Kidney glomerular epithelial cell (primary cell): ENCODE results near the gene FAM9C.
"Not testable (repeated sequence)": the region's sequence is repeated elsewhere in the genome, so short reads cannot be mapped to it uniquely, and the experiment has no call there.

Source experiments
- DNase-seq: peaks from one replicate; lab custom pipeline; 2025; lab: John Stamatoyannopoulos, UW

Gene FAM9C

DNA sequence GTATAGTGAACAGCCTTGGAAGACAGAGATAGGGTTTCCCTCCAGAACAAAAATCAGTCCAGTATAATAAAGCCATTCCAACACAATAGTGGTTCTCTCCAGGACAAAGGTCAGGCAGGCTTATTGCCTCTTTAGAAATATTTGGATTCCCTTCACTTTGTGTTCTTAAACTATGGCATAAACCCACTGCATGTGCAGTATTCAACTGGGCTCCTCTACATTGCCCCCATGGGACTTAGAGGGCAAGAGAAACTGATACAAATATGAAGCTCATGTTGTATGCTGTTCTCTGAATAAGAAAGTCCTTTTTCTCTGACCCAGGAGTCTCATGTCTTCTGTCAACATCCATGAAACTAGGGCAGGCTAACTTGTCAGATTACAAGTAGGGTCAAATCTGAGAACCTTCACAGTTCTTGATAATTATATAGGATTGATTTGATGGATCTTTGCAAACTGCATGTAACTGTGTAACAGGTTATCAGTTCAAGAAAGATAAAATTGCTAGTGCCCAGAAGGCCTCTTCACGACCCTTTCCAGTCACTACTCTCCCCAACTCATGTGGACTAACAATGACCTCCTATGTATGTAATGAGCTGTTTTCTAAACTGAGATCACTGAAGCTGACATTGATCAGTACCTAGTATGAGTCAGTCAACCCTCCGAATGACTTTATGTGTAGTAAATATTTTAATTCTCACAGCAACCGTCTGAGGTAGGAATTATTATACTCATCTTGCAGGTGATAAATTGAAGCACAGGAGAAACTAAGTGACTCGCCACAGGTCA, 31.9 kb upstream of the FAM9C start:
- no peak for DNase-seq

GRCh38 chrX:13074297-13075262, 30.2 kb upstream of the FAM9C start:
- no peak for DNase-seq

DNA sequence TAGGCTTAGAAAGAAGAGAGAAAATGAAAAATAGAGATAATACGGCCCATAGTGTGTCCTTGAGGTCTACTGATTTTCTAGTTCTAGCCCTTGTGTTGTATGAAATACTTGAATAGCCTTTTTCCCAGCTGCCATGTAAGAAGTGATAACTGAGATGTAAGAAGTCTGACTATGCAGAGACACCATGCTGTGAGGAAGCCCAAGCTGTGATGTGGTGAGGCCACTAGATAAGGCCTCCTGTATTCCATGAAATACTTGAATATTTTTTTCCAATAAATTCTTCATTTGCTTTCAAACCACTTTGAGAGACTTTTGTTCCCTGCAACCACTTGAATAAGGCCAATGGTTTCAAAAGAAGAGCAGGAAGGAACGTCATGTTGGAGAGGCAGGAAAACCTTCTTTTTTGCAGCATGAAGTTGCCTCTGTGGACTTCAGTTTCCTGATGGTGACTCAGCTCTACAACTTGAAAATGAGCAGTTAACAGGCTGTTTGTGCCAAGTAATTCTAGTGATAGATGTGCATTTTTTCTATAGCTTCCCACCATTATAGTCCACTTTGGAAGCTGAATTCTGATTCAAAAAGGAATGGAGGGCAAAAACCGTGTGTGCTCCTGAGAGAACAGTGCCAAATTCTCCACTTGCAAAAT, 25.5 kb upstream of the FAM9C start:
- no peak for DNase-seq

DNA sequence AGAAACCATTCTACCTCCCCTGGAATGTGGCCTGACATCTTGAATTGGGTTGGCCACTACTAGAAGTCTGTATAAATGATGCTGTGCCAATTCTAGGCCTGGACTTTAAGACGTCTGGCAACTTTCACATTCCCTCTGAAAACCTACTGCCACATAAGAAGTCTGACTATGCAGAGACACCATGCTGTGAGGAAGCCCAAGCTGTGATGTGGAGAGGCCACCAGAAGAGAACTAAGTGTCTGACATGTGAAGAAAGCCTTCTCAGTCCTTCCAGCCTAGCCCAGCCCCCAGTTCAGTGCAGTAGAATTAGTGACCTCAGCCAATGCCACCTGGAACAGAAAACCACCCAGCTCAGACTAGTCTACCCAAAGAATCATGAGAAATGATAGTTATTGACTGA, 24.2 kb upstream of the FAM9C start:
- DNase-seq: no peak

- DNase-seq: no peak
These were observed 23.4 kb upstream of the FAM9C start for GRCh38 chrX:13067773-13068172.

DNA sequence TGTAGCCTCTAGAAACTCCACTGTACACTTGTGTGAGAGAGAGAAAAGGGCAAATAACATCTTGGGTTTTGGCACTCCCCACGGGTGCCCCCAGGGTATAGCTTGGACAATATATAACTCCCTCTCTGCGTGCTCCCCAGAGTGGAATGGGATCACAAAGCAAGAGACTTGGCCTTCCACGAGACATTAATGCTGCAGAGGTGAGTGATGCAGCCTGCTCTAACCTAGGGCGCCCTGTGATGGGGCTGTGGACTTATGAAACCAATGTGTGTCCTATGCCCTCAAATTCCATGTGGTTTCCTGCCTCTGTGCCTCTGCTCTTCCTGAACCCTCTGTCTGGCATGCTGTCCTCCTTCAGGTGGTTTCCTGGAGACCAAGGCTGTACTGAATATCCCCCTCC, 22.0 kb upstream of the FAM9C start:
- DNase-seq: no peak

DNA sequence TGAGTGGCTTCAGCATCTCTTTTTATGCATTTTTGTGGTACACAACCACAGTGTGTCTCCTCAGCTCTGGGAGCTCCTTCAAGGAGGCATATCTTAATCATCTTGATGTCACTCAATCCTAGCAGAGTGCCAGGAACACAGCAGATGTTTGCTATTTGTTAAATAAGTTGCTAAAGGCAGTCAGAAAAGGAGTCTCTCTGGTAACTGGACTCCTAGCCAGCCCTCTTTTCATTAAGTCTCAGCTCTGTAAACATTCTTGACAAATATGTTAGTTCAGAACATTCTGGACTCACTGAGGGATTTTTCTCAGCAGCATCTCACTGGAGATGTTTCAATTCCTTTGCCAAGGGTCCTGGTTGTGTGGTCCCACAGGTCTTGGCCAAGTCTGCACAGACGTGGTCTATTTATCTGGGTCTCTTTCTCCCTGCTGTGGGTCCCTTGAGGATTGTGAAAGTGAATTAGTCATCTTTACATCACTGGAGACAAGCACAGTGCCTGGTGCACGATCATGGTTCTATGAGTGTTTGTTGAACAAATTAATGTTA, 20.3 kb upstream of the FAM9C start:
- no peak for DNase-seq

GRCh38 chrX:13063124-13063523, 18.7 kb upstream of the FAM9C start:
- DNase-seq: not testable (repeated sequence)

- not testable (repeated sequence) for DNase-seq
These were observed 17.9 kb upstream of the FAM9C start for GRCh38 chrX:13062331-13062730.

DNA sequence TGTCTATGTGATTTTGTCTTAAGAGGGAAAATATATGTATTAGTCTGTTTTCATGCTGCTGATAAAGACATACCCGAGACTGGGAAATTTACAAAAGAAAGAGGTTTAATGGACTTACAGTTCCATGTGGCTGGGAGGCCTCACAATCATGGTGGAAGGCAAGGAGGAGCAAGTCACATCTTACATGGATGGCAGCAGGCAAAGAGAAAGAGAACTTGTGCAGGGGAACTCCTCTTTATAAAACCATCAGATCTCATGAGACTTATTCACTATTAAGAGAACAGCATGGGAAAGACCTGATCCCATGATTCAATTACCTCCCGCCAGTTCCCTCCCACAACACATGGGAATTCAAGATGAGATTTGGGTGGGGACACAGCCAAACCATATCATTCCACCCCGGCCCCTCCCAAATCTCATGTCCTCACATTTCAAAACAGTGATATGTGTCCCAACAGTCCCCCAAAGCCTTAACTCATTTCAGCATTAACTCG, 16.8 kb upstream of the FAM9C start:
- not testable (repeated sequence) for DNase-seq

- no peak for DNase-seq
These were observed 15.4 kb upstream of the FAM9C start for GRCh38 chrX:13059637-13060499.

- DNase-seq: no peak
These were observed 11.1 kb upstream of the FAM9C start for GRCh38 chrX:13055486-13055885.

DNA sequence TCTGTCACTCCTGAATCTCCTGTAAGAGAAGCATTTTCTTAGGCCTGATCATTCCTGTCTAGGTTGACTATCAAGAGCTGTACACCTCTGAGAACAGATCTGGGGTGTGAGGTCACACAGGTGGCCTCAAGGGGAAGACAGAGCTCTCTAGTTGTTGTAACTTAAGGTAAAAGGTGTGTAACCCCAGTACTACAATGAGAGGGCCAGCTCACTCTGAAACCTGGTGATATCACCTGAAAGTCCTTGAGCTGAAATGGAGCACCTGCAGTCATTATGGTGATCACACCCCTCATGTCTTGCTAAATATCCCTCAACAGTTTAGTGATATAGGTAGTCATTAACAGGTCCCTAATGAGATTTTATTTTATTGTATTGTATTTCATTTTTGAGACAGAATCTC, 8.8 kb upstream of the FAM9C start:
- DNase-seq: no peak

DNA sequence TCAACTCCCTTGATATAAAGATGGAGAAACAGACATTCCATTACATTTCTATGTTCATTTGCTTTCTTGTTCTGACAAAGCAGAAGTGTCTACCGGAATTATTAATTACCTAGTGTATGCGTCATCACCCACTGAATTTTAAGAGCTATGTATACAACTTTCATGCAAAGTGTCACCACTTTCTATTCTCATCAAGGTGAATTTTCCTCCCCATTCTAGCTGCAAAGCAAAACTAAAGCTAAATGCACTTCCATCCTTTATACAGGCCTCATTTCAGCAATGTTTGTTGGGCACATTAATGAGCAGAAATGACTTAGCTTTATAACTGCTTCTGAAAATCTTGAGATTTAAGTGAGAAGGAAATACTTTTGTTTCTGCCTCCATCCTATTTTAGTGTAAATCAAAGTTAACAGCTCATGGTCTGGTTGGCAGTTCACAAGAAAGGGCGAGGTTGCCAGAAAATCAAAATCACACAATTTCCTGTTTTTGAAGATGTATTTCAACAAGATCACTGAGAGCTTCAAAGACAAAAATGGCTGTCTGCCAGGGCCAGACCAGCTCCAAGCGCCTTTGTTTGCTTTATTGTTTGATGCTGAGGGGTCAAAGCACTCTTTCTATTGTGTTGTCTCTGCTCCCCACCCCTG, 7.2 kb upstream of the FAM9C start:
- no peak for DNase-seq

DNA sequence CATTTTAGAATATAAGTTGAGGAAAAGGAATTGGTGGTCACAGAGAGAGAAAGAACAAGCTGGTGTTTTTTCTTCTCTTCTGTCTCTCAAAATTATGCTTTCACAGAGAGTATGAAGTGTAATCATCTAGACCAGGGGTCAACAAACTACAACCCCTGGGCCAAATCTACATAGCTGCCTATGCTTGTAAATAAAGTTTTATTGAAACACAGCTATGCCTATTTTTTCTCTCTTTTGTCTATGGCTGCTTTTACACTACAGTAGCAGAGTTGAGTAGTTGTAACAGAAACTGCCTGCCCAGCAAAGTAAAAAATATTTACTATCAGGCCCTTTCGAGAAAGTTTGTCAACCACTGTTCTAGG, 6.7 kb upstream of the FAM9C start:
- no peak for DNase-seq

GRCh38 chrX:13050151-13050550, 5.7 kb upstream of the FAM9C start:
- DNase-seq: no peak

GRCh38 chrX:13048280-13048679, 3.9 kb upstream of the FAM9C start:
- no peak for DNase-seq

DNA sequence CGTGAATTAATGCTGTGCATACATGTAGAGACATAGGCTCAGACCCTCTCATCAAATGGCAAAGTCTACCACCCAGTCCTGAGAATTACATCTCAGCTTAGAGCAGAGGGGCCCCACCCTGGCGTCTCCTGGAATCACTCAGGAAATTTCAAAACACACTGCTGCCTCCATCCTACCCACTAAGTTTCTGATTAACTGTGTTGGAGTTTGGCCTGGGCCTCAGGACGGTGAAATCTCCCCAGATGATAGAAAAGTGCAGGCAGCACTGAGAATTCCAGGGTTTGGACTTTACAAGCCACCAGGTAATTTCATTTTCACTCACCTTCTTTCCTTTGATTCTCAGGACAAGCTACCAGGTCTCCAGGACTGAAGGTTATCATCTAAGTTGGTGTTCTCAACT, 3.3 kb upstream of the FAM9C start:
- no peak for DNase-seq

DNA sequence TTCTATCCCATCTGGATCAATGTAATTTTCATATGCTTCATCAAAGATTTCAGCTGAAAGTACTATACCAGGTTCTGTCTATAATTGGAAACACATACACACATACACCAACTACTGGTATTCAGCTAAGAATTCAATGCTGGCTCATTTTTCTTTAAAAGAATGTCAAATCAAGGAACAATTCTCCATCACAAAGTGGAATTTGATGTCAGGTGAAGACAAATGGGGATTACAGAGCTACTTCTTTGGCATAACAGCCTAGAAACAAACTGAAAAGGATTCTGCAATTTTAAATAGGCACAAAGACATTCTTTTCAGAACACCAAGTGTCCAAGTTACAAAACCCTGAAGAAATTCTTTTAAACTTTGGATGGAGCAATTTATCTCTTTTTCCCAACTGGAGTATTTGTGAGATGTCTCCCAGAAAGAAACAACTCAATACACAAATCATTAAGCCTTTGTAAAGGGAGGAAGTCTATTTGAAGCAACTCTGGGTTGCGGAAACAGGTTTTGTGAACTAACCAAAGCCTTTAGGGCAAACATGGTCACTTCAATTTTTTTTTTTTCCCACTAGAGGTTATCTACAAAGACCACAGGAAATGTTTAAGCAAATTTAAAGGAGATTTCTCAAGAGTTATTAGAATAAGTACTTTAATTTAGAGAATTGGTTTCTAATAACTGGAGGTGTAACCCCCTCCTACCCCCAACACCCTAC, 1.9 kb upstream of the FAM9C start:
- no peak for DNase-seq

GRCh38 chrX:13043938-13044337, 482 bp downstream of the FAM9C start:
- DNase-seq: no peak
